Inflammatory macrophage treated with lipopolysaccharide for 4 hours (primary cell): Measurements from ENCODE around the gene LIPJ.
A peak's percentile ranks its signal among the peaks of the same experiment; 100 is the strongest.

Experiments used
- DNase-seq: peaks from one replicate; pipeline ENCODE4 v3.0.0-alpha.2; 2020

The LIPJ gene

GRCh38 chr10:88598055-88598454 is 11.5 kb downstream of the LIPJ start:
- peak; percentile 94 for DNase-seq

- no peak for DNase-seq
Measured at GRCh38 chr10:88608052-88608732, 21.6 kb downstream of the LIPJ start.

- no peak for DNase-seq
Measured at GRCh38 chr10:88608780-88609179, 22.2 kb downstream of the LIPJ start.

- DNase-seq: no peak
Measured at GRCh38 chr10:88616250-88616977, 29.9 kb downstream of the LIPJ start.

- no peak for DNase-seq
Measured at GRCh38 chr10:88617772-88618300, 31.3 kb downstream of the LIPJ start.

- no peak for DNase-seq
Measured at GRCh38 chr10:88618496-88618895, 31.9 kb downstream of the LIPJ start.

GRCh38 chr10:88620441-88620840 is 33.9 kb downstream of the LIPJ start:
- DNase-seq: no peak

GRCh38 chr10:88623835-88624234 is 37.3 kb downstream of the LIPJ start:
- no peak for DNase-seq

GRCh38 chr10:88624840-88625239 is 38.3 kb downstream of the LIPJ start:
- no peak for DNase-seq

- DNase-seq: no peak
Measured at GRCh38 chr10:88640186-88640585, 53.6 kb downstream of the LIPJ start.

GRCh38 chr10:88642209-88642608 is 55.6 kb downstream of the LIPJ start:
- no peak for DNase-seq

- peak; percentile 88 for DNase-seq
Measured at GRCh38 chr10:88642963-88643362, 56.4 kb downstream of the LIPJ start.

- peak; percentile 51 for DNase-seq
Measured at GRCh38 chr10:88647061-88647615, 60.6 kb downstream of the LIPJ start.

GRCh38 chr10:88651101-88651551 is 64.6 kb downstream of the LIPJ start:
- DNase-seq: peak; percentile 12

- no peak for DNase-seq
Measured at GRCh38 chr10:88652616-88653015, 66.1 kb downstream of the LIPJ start.
